Small intestine (tissue), 16 donors: ENCODE measurements around the gene JHY. TPM values are rescaled to one million over a fixed set of nuclear protein-coding genes. Genes with fewer than 3 reads are reported as not detected.
A peak's percentile ranks its signal among the peaks of the same experiment; 100 is the strongest.

Experiments used
- DNase-seq, 2 donors: peaks; one replicate each; pipeline versions ENCODE4 v3.0.0 to v3.0.0-alpha.2; 2013
- FAIRE-seq: peaks from 2 replicates; lab custom pipeline; 2012; peaks lifted over from hg19 to GRCh38; lab: Jason Lieb, UNC
- H3K27ac ChIP-seq, 3 donors: one replicate each; pipeline ENCODE4 v1.5.1; 2013; ENCODE audit warnings: low read length in 2 of 3, mild to moderate bottlenecking in 2 of 3, control low read depth in 1 of 3, inconsistent platforms in 1 of 3, low read depth in 1 of 3, moderate library complexity in 1 of 3
- H3K27me3 ChIP-seq, 3 donors: one replicate each; pipeline ENCODE4 v1.6.1; 2013; ENCODE audit warnings: low read length in 3 of 3, inconsistent platforms in 1 of 3; ENCODE audit not compliant: control insufficient read depth in 3 of 3, insufficient read depth in 3 of 3
- H3K36me3 ChIP-seq, 3 donors: one replicate each; pipeline ENCODE4 v1.6.1; 2013; ENCODE audit warnings: low read length in 3 of 3, inconsistent platforms in 1 of 3, low read depth in 1 of 3, mild to moderate bottlenecking in 1 of 3, moderate library complexity in 1 of 3; ENCODE audit not compliant: control insufficient read depth in 3 of 3, insufficient read depth in 2 of 3
- H3K4me1 ChIP-seq, 3 donors: one replicate each; pipeline ENCODE4 v1.6.1; 2013; ENCODE audit warnings: low read length in 2 of 3, inconsistent platforms in 1 of 3, low read depth in 1 of 3, mild to moderate bottlenecking in 1 of 3, moderate library complexity in 1 of 3; ENCODE audit not compliant: control insufficient read depth in 3 of 3, insufficient read depth in 2 of 3
- H3K4me3 ChIP-seq, 3 donors: one replicate each; pipeline ENCODE4 v1.5.1; 2013; ENCODE audit warnings: low read length in 3 of 3, control low read depth in 1 of 3, inconsistent platforms in 1 of 3, low read depth in 1 of 3, mild to moderate bottlenecking in 1 of 3, moderate library complexity in 1 of 3
- H3K9me3 ChIP-seq, 2 donors: one replicate each; pipeline ENCODE4 v1.6.1; 2013; ENCODE audit warnings: low read depth in 1 of 2, low read length in 1 of 2; ENCODE audit not compliant: control insufficient read depth in 2 of 2, insufficient read depth in 1 of 2
- WGBS, 3 donors: extraction: QIAGEN DNeasy Blood & Tissue Kit; methylation state at CpG; one replicate each; pipeline ENCODE4 v1.1.7; 2013; 5-methylcytosine and 5-hydroxymethylcytosine counted together
- long read RNA-seq, 10 donors: transcript quantifications; one replicate each; lab custom pipeline, GENCODE V29; 2026
- polyA plus RNA-seq, 4 donors: library from polyadenylated mRNA; stranded (reverse) in 3 of 4; unstranded in 1 of 4; fragments of 200-250 nt in 3 of 4; fragments of 120-200 nt in 1 of 4; gene quantifications; one replicate each; pipeline versions ENCODE4 v1.2.1 to v1.2.3, GENCODE V29; 2013
- donor health status: healthy with polysubstance abuse.
- donor health status: control.
- donor health status: control.
- donor health status: Bipolar disorder and iron deficiency.
- donor health status: healthy.

Gene JHY
- 1 to 10 TPM; 1.3 to 7.2 (median 1.6) TPM for polyA plus RNA-seq
- long read RNA-seq, donor 1, partial matches to known transcripts: 1,850 of 2,438 reads
- long read RNA-seq, donor 1, other reads (novel, unspliced or antisense): 586 of 2,438 reads
- long read RNA-seq, donor 2, partial matches to known transcripts: 0 of 2 reads
- long read RNA-seq, donor 2, other reads (novel, unspliced or antisense): 0 of 2 reads
- long read RNA-seq, donor 3, partial matches to known transcripts: 0 of 1 reads
- long read RNA-seq, donor 3, other reads (novel, unspliced or antisense): 0 of 1 reads
- long read RNA-seq, donor 4: 0 reads
- long read RNA-seq, donor 5, partial matches to known transcripts: 0 of 1 reads
- long read RNA-seq, donor 5, other reads (novel, unspliced or antisense): 0 of 1 reads
- long read RNA-seq, donor 6, partial matches to known transcripts: 0 of 1 reads
- long read RNA-seq, donor 6, other reads (novel, unspliced or antisense): 0 of 1 reads
- long read RNA-seq, donor 7: 0 reads
- long read RNA-seq, donor 8: 0 reads
- long read RNA-seq, donor 9: 0 reads
- long read RNA-seq, donor 10, partial matches to known transcripts: 0 of 1 reads
- long read RNA-seq, donor 10, other reads (novel, unspliced or antisense): 0 of 1 reads

DNA sequence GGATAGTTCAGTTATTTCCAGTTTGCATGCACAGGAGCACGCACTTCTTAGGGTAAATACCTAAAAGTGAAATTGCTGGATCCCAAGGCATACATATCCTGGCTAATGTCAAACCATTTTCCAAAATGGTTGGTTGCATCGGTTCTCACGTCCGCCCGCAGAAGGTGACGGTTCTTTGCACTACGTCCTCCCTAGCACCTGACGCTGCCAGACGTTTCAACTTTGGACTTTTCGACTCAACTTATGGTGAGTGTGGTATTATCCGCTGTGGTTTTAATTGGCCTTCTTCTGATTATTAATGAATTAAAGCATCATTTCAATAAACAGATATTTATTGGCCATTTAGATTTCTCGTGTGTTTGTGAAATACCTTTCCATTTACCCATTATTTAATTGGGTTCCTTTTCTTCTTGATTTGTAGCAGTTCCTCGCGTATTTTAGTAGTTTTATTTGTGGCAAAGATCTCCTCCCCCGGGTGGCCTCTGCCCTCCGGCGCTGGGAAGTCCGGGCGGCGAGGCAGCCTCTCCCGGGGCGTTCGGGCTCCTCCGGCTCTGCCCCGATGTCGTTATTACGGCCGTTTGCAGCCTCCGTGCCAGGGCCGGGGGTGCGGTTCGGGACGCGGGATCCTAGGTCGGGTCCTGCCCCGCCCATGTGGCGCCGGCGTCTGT, at the start of gene JHY:
Gene JHY, plus strand, starts transcription at position 571 of the 668 bp plus-strand sequence. CDS start 3,091 bp downstream, outside the sequence.
- H3K27ac ChIP-seq: peak within 1 kb of the TSS; percentile 68 to 91 (median 80)
- H3K9me3 ChIP-seq: no peaks in the 10 kb centered on the region
- DNase-seq: peak; percentile 28 to 65
- no peak for FAIRE-seq
- H3K36me3 ChIP-seq: peaks cover 0 to 6% (median 0%) of the 10 kb centered on the region in 3 donors
- peaks cover 0 to 6% (median 0%) of the 10 kb centered on the region in 3 donors for H3K27me3 ChIP-seq
- no peaks in the 10 kb centered on the region for H3K4me1 ChIP-seq
- WGBS, 3 donors: 12 to 19% (median 17%) methylated on average over 35 to 39 of the region's 39 CpGs
- peak within 1 kb of the TSS; percentile 59 to 81 (median 65) for H3K4me3 ChIP-seq

DNA sequence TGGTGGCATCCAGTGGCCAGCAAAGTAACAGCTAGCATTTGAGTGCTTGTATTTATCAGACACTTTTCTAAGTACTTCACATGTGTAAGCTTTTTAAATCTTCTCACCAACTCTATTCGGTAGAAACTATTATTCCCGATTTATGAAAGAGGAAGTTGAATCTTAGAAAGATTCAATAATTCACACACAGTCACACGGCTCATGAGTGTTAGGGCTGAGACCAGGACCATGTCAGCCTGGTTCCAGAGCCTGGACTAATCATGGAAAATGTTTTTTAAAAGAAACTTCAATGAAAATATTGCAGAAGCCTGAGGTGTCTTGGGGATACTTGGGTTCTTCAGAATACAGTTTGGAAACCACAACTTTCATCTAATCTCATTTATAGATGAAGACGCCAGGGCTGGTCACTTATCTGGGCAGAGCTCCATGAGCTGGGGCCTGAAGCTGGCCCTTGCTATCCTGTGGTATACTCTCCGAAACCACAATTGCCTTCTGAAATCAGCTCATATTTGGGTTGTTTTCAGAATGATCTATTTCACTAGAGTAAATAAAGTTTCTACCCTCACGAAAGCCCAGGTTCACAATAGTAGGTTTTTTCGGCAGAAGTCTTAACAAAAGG, 48.6 kb upstream of the JHY start:
- Histone ChIP-seq H3K4me3 (no peak overlapping the region), H3K27ac (no peak overlapping the region), H3K36me3 (no peaks in the 10 kb centered on the region), H3K27me3 (no peaks in the 10 kb centered on the region), H3K4me1 (no peaks in the 10 kb centered on the region), H3K9me3 (no peaks in the 10 kb centered on the region)
- DNase-seq (no peak), FAIRE-seq (no peak)
- WGBS, 3 donors: 69 to 79% (median 74%) methylated on average over 7 of the region's 7 CpGs

DNA sequence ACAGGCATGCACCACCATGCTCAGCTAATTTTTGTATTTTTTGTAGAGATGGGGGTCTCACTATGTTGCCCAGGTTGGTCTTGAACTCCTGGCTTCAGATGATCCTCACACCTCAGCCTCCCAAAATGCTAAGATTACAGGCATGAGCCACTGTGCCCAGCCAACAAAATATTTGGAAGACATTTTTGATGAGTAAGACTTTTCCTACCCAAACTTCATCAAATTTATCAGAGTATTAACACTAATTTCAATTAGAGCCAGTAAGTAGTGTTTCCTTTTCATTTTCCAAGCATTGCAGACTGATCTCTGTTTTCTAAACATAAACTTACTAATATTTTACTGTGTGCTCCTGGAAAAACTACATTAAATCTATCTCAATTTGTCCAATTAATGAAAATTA, 45.6 kb upstream of the JHY start:
- Histone ChIP-seq H3K4me1 (no peaks in the 10 kb centered on the region), H3K9me3 (no peaks in the 10 kb centered on the region), H3K4me3 (no peak overlapping the region), H3K27me3 (no peaks in the 10 kb centered on the region), H3K36me3 (no peaks in the 10 kb centered on the region), H3K27ac (no peak overlapping the region)
- FAIRE-seq: no peak
- no peak for DNase-seq

DNA sequence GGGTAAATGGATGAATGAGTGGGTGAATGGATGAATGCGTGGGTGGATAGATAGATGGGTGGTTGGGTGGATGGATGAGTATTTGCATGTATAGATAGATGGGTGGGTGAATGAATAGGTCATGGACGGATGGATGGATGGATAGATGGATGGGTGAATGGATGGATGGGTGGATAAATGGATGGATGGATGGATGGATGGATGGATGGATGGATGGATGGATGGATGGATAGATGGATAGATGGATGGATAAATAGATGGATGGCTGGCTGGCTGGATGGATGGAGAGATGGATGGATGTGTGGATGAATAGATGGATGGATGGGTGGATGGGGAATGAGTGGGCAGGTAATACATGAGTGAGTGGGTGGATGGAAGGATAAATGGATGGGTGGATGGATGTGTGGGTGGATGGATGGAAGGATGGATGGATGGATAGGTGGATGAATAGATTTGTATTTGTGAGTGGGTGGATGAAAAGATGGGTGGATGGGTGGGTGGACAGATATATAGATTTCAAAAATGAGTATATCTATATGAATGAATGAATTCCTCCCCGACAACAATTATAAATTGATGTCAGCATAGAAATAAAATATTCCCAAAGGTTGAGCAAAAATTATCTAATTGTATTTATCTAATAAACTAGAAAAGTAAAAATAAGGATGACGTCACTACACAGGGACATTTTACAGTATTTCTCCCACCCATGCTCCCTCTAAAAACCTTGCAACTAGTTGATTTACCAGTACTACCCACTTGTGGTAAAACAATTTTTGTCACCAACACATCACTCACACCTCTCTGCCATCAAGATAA, 44.8 kb upstream of the JHY start:
- no peak for FAIRE-seq

DNA sequence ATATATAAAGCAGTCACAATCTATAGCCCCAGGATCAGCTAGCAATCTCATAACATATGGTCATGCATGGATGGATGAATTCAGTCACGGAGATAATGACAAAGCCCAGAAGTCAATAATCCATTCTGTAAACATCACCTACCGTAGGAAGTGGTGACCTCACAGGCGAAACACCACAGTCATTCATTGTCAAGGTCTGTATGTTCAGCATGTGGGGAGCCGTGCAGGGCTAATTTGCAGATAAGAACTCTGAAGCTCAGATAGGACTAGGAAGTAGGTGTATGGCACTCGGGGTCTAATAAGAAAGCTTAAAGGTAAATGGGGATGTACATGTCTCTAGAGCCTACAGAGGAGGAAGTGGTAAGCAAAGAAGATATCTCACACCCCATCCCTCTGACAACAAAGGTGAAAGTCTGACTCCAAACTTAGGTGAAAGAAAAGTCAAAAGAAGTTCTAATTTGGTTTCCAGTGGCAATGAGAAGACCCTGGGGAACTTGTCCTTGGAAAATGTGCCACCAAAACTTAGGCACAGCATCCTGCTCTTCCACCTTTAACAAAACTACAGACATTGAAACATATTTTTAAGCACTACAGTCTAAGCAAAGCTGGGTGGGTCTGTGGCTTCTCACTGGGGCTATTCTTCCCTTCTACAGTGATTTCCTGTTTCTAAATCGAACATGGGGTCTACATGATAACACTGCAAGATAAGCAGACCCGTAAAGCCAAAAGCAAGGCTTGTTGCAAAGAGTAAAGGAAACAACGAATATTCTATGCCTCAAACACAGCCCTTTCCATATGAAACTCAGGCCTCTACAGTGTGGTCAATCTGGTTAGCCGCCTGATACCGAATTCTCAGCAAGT, 39.0 kb upstream of the JHY start:
- FAIRE-seq (no peak), DNase-seq (peak; percentile 9 to 59)
- 29 to 45% (median 33%) methylated on average over 10 of the region's 10 CpGs for WGBS, 3 donors
- Histone ChIP-seq H3K9me3 (no peaks in the 10 kb centered on the region), H3K36me3 (no peaks in the 10 kb centered on the region), H3K27me3 (no peaks in the 10 kb centered on the region), H3K27ac (peak overlapping the region; percentile 12 to 60 (median 41)), H3K4me3 (no peak overlapping the region), H3K4me1 (no peaks in the 10 kb centered on the region)

More for the DNA sequence above, 44.8 kb upstream of the JHY start:
- Histone ChIP-seq H3K36me3 (no peaks in the 10 kb centered on the region), H3K9me3 (no peaks in the 10 kb centered on the region), H3K27ac (no peak overlapping the region), H3K4me1 (no peaks in the 10 kb centered on the region), H3K4me3 (no peak overlapping the region), H3K27me3 (no peaks in the 10 kb centered on the region)
- DNase-seq: no peak
- 87 to 91% (median 90%) methylated on average over 4 of the region's 4 CpGs for WGBS, 3 donors

DNA sequence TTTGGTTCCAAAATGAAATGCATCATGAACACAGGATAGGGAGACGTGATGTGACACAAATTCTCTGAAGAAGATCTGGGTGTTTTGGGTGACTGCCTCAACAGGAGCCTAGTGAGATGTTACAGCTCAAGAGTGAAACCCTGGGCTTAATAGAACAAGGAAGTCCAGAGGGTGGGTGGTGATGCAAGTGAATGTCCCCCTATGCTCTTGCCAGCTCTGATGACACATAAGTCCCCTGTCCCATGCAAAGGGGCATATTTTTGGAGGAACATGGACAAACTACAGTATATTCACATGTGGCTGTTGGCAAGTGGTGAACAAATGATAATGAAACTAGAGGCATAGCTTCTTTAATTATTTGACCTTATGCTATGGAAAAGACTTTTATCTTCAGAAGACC, 35.1 kb upstream of the JHY start:
- Histone ChIP-seq H3K36me3 (no peaks in the 10 kb centered on the region), H3K4me1 (no peaks in the 10 kb centered on the region), H3K4me3 (no peak overlapping the region), H3K9me3 (no peaks in the 10 kb centered on the region), H3K27me3 (peaks cover 0 to 4% (median 0%) of the 10 kb centered on the region in 3 donors), H3K27ac (peak overlapping the region in 1 of 3 donors; percentile 26)
- DNase-seq (no peak), FAIRE-seq (no peak)
- 38 to 76% (median 63%) methylated on average over 1 of the region's 1 CpG for WGBS, 3 donors

DNA sequence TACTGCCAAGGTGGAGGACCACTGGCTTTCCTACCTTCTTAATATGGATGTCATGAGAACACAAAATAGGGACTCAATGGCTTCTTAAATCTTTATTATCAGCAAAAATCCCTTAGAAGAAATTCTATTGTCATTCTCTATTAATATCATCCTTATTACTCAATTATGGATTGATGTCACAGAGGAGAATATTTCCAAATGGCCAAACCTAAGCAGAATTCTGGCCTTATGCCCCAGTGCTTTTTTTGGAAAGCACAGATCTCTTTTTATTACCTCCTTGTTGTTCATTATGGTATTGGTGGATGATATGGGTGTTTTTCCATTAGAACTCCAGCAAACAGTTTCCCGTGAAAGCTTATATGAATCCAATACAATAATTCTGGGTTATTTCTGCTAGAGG, 34.4 kb upstream of the JHY start:
- Histone ChIP-seq H3K27me3 (peaks cover 0 to 4% (median 0%) of the 10 kb centered on the region in 3 donors), H3K4me3 (no peak overlapping the region), H3K36me3 (no peaks in the 10 kb centered on the region), H3K4me1 (no peaks in the 10 kb centered on the region), H3K9me3 (no peaks in the 10 kb centered on the region), H3K27ac (no peak overlapping the region)
- FAIRE-seq (no peak), DNase-seq (no peak)
- 80 to 88% (median 87%) methylated on average over 1 of the region's 1 CpG for WGBS, 3 donors
